Measurements from ENCODE around the gene DCAF8L2.

DNA sequence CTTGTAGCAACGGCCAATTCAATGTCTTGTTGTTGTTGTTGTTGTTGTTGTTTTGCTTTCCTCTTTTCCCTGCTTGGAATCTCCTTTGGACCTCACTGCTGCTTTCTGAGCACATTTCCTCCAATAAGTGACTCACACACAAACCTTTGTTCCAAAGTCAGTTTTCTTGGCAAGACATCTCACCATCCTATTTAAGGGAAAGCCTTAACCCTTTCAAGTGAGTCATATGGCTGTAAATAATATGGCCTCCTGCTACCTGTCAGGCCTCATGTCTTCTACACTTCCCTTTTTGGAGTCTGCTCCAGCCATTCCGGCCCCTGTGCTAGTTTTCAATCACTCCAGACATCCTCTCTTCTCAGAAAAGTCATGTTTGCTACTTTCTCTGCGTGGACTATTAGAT is 138.1 kb downstream of the DCAF8L2 start:
- TF ChIP-seq CTCF (conservative IDR thresholded peaks at IDR 0.05; ENCODE audit: low read depth, low read length) (no peak), EZH2 (IDR thresholded peaks at IDR 0.05; ENCODE audit: low read length, unreplicated experiment) (no peak), EZH2phosphoT487 (IDR thresholded peaks at IDR 0.05; ENCODE audit: borderline replicate concordance, low read length) (no peak)
